Heart left ventricle (tissue), 16 donors: ENCODE results near the gene IFFO2. TPM values are rescaled to one million over a fixed set of nuclear protein-coding genes. Genes with fewer than 3 reads are reported as not detected.

Source experiments
- ATAC-seq, 4 donors: fragments of 200-7000 bp; cut with Tn5 transposase; one replicate each; pipeline ENCODE4 v1.9.1; 2020 to 2022; ENCODE audit warnings: moderate library complexity in 4 of 4, mild to moderate bottlenecking in 3 of 4, moderate number of reproducible peaks in 1 of 4
- DNase-seq, 5 donors: peaks; one replicate each; pipeline ENCODE4 v3.0.0-alpha.2; 2020
- H3K27ac ChIP-seq, 12 donors: fragments of 200-600 bp; sonication (generic) in 4 of 12; one replicate each; pipeline versions ENCODE4 v1.5.0 to v1.8.0; 2016 to 2022; ENCODE audit warnings: mild to moderate bottlenecking in 2 of 12
- H3K27me3 ChIP-seq, 9 donors: fragments of 200-600 bp; sonication (generic) in 2 of 9; one replicate each; pipeline versions ENCODE4 v1.5.1 to v1.8.0; 2016 to 2022; ENCODE audit warnings: mild to moderate bottlenecking in 3 of 9
- H3K36me3 ChIP-seq, 9 donors: fragments of 200-600 bp; sonication (generic) in 2 of 9; one replicate each; pipeline versions ENCODE4 v1.5.0 to v1.8.0; 2018 to 2022; ENCODE audit warnings: mild to moderate bottlenecking in 2 of 9
- H3K4me1 ChIP-seq, 12 donors: fragments of 200-600 bp; sonication (generic) in 4 of 12; one replicate each; pipeline versions ENCODE4 v1.5.0 to v1.8.0; 2016 to 2022; ENCODE audit warnings: mild to moderate bottlenecking in 3 of 12
- H3K4me3 ChIP-seq, 12 donors: fragments of 200-600 bp; sonication (generic) in 4 of 12; one replicate each; pipeline versions ENCODE4 v1.5.0 to v1.8.0; 2017 to 2022; ENCODE audit warnings: mild to moderate bottlenecking in 9 of 12, moderate library complexity in 4 of 12
- H3K9me3 ChIP-seq, 12 donors: fragments of 200-600 bp; sonication (generic) in 4 of 12; one replicate each; pipeline versions ENCODE4 v1.5.0 to v1.8.0; 2016 to 2022; ENCODE audit warnings: mild to moderate bottlenecking in 1 of 12
- CTCF ChIP-seq, 12 donors: fragments of 200-600 bp; sonication (generic) in 4 of 12; IDR thresholded peaks; one replicate each; pipeline versions ENCODE4 v1.5.0 to v1.8.0; 2018 to 2022; ENCODE audit warnings: antibody characterized with exemption in 12 of 12, mild to moderate bottlenecking in 5 of 12
- POLR2A ChIP-seq, 2 donors: fragments of 450-650 bp; IDR thresholded peaks; one replicate each; pipeline ENCODE4 v1.6.1; 2017; ENCODE audit warnings: antibody characterized with exemption in 2 of 2, mild to moderate bottlenecking in 2 of 2, moderate library complexity in 2 of 2
- WGBS, 4 donors: extraction: QIAGEN DNeasy Blood & Tissue Kit in 2 of 4; methylation state at CpG; one replicate each; pipeline versions ENCODE4 v1.1.5 to v1.1.7; 2013 to 2018; 5-methylcytosine and 5-hydroxymethylcytosine counted together
- intact Hi-C, 10 donors: fragments of 100-400 bp; cut with DNase I; formaldehyde crosslinking; loops; one replicate each; pipeline versions ENCODE4 v1.11.1 to v1.14.2; 2022
- polyA plus RNA-seq, 2 donors: library from polyadenylated mRNA; stranded (reverse); fragments of 200-250 nt; gene quantifications; one replicate each; pipeline ENCODE4 v1.2.3, GENCODE V29; 2013
- total RNA-seq, 9 donors: library from RNA; depleted of rRNA in 2 of 9; stranded (reverse); fragments of >200 nt in 2 of 9; fragmentation: NEBNext Ultra II Directional in 3 of 9; extraction: Animal tissue kit (Norgen Biotek cat#: 25700) in 3 of 9; gene quantifications; one replicate each; pipeline versions ENCODE4 v1.1.0 to v1.2.4, GENCODE V29; 2016 to 2023
- donor health status: ischemic (EF 13 %, LVEDD 7.1; RV severe dilation, severe dysfunction).
- donor health status: healthy with polysubstance abuse.
- donor health status: DM: no; HTN: yes; CAD: no.
- donor health status: DM: no; HTN: no; CAD: no.
- donor health status: ischemic (EF 25% LVEDD 6.9; RV normal size, moderate dysfunction).
- donor health status: ischemic (EF 25% LVEDD 5.7; RV mildly dilated, moderate dysfunction).
- donor health status: healthy.
- donor health status: DM: yes; HTN: yes; CAD: no.
- donor health status: ischemic (EF 35%, LVEDD 5.7; RV mildly dilated, moderate dysfunction).
- donor health status: nonischemic (EF 11% LVEDD 7.7; RV severe dilation, severe dysfunction).
- donor health status: DM: yes; HTN: yes; CAD: no.
- donor health status: PGD.
- donor health status: ischemic (EF 29% LVEDD 5.4; RV normal size, mild dysfunction).
- donor health status: nonischemic (EF 23%, LVEDD 6.1; RV moderate dilation, normal function).

IFFO2 gene
- total and polyA plus RNA-seq, 11 donors: 2.5 to 9.0 (median 4.9) TPM

DNA sequence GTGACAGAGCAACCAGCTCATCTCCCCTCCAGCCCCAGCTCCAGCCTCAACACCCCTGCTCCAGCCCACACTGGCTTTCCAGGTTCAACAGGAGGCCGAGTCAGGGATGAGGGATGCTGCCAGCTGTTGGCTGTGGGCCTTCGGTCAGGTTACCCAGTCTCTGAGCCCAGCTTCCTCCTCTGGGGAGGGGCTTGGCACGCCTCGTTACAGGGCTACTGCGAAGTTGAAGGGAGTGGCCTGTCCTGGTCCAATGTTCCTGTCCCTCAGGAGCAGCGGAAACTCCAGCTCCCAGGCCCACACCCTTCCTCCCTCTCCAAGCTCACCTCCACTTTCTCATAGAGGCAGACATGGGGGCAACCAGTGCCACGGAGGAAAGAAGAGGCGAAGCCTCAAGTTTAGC is 81.9 kb downstream of the IFFO2 start:
- H3K4me3 ChIP-seq: no peak overlapping the region
- TF ChIP-seq CTCF (IDR thresholded peaks at IDR 0.05): no peak
- no peak for TF ChIP-seq POLR2A (IDR thresholded peaks at IDR 0.05)
- H3K9me3 ChIP-seq: no peaks in the 10 kb centered on the region
- WGBS, 4 donors: 63 to 91% (median 71%) methylated on average over 4 to 8 of the region's 8 CpGs
- intact Hi-C loops: loop anchor here in 6 of 10 donors (2.0 to 5.0 kb wide), 3 partner anchors 276 to 278 kb away; no protein-coding TSS in a partner anchor
- peak in 2 of 5 donors; percentile 37 to 44 for DNase-seq
- H3K36me3 ChIP-seq: peaks cover 0 to 19% (median 0%) of the 10 kb centered on the region in 9 donors
- no peaks in the 10 kb centered on the region for H3K27me3 ChIP-seq
- peaks cover 0 to 8% (median 0%) of the 10 kb centered on the region in 12 donors for H3K4me1 ChIP-seq
- no peak overlapping the region for H3K27ac ChIP-seq
- peak in 3 of 4 donors; percentile 6 to 48 (median 32) for ATAC-seq

GRCh38 chr1:18874036-18874435 is 82.4 kb downstream of the IFFO2 start:
- WGBS, 4 donors: 89 to 94% (median 93%) methylated on average over 4 to 6 of the region's 6 CpGs
- ATAC-seq: no peak
- intact Hi-C loops: loop anchor here in 6 of 10 donors (2.0 to 5.0 kb wide), 3 partner anchors 275 to 277 kb away; no protein-coding TSS in a partner anchor

DNA sequence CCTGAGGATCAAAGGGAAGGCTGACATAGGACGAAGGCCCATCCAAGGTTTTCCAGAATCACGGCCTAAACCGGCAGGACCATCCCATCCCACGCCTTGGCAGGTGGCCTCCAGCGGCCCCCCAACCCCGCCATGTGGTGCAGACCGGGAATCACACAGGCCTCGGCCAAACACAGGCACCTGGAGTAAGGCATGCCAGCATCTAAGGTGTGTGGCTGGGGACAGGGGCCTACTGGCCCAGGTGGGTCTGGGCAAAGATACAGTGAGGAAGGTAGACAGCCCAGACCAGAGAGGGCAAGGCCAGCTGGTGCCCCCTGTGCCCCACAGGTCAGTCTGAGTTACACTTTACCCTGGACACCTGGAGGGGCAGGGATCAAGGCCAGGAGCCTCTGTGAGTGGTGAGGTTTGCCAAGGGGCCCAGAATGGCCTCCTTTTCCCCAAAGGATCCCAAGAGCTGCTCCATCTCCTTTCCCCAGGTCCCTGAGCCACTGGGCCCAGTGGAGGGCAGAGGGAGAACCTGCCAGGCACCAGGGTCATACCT is 84.3 kb downstream of the IFFO2 start:
- H3K27ac ChIP-seq: no peak overlapping the region
- intact Hi-C loops: loop anchor here in 1 of 10 donors (5.0 kb wide), 1 partner anchor 275 kb away; no protein-coding TSS in a partner anchor
- DNase-seq (no peak), ATAC-seq (no peak)
- WGBS, 4 donors: 87 to 100% (median 96%) methylated on average over 1 to 8 of the region's 8 CpGs
- no peak overlapping the region for H3K4me3 ChIP-seq
- H3K27me3 ChIP-seq: peaks cover 0 to 5% (median 0%) of the 10 kb centered on the region in 9 donors
- H3K36me3 ChIP-seq: peaks cover 0 to 19% (median 0%) of the 10 kb centered on the region in 9 donors
- TF ChIP-seq POLR2A (IDR thresholded peaks at IDR 0.05): no peak
- H3K4me1 ChIP-seq: peaks cover 0 to 8% (median 0%) of the 10 kb centered on the region in 12 donors
- no peaks in the 10 kb centered on the region for H3K9me3 ChIP-seq

More at GRCh38 chr1:18874036-18874435, 82.4 kb downstream of the IFFO2 start:
- H3K27ac ChIP-seq: no peak overlapping the region
- peaks cover 0 to 19% (median 0%) of the 10 kb centered on the region in 9 donors for H3K36me3 ChIP-seq
- H3K4me3 ChIP-seq: no peak overlapping the region
- H3K27me3 ChIP-seq: no peaks in the 10 kb centered on the region
- H3K9me3 ChIP-seq: no peaks in the 10 kb centered on the region
- DNase-seq: no peak
- no peak for TF ChIP-seq POLR2A (IDR thresholded peaks at IDR 0.05)
- no peak for TF ChIP-seq CTCF (IDR thresholded peaks at IDR 0.05)
- H3K4me1 ChIP-seq: peaks cover 0 to 8% (median 0%) of the 10 kb centered on the region in 12 donors

GRCh38 chr1:18871401-18872070 is 84.9 kb downstream of the IFFO2 start:
- H3K9me3 ChIP-seq: no peaks in the 10 kb centered on the region
- intact Hi-C loops: loop anchor here in 1 of 10 donors (5.0 kb wide), 1 partner anchor 274 kb away; no protein-coding TSS in a partner anchor
- H3K27ac ChIP-seq: no peak overlapping the region
- no peak overlapping the region for H3K4me3 ChIP-seq
- H3K36me3 ChIP-seq: peaks cover 0 to 14% (median 0%) of the 10 kb centered on the region in 9 donors
- ATAC-seq: no peak
- peaks cover 0 to 8% (median 0%) of the 10 kb centered on the region in 12 donors for H3K4me1 ChIP-seq
- 87 to 93% (median 90%) methylated on average over 4 to 7 of the region's 7 CpGs for WGBS, 4 donors
- DNase-seq: no peak
- H3K27me3 ChIP-seq: peaks cover 0 to 5% (median 0%) of the 10 kb centered on the region in 9 donors
- TF ChIP-seq CTCF (IDR thresholded peaks at IDR 0.05) (no peak), POLR2A (IDR thresholded peaks at IDR 0.05) (no peak)
